Measurements from ENCODE around the gene CTSW. TPM values are rescaled to one million over a fixed set of nuclear protein-coding genes. Genes with fewer than 3 reads are reported as not detected.

Gene CTSW
- polyA plus RNA-seq, 1 donor from 2014 or later = not detected

DNA sequence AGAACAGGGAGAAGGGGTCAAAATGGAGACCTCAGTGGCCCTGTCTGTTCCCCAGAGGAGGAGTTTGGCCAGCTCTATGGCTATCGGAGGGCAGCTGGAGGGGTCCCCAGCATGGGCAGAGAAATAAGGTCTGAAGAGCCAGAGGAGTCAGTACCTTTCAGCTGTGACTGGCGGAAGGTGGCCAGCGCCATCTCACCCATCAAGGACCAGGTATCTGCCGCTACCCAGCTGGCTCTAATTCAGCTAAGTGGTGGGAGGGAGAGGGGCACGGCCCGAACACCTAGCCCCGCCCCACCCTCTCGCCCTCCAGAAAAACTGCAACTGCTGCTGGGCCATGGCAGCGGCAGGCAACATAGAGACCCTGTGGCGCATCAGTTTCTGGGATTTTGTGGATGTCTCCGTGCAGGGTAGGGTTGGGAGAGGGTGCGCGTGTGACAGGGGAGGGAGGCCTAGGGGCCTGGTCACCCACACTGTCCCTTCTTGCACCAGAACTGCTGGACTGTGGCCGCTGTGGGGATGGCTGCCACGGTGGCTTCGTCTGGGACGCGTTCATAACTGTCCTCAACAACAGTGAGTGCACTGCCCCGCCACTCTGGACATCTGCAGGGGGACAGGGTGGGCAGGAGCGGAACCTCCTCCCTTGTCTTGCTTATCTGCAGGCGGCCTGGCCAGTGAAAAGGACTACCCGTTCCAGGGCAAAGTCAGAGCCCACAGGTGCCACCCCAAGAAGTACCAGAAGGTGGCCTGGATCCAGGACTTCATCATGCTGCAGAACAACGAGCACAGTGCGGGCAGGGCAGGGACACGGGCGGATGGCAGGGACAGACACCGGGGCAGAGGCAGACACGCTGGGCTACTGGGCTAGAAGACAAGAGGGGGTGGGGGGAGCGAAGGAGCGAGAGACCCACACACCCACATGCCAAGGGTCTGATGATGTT lies 2.8 kb downstream of the CTSW start:
- Histone ChIP-seq H3K4me3 (ENCODE audit: low read length) (no peak overlapping the region), H3K36me3 (ENCODE audit: insufficient read depth, low read length) (no peaks in the 10 kb centered on the region)
- TF ChIP-seq EP300 (conservative IDR thresholded peaks at IDR 0.05; ENCODE audit: poor library complexity, severe bottlenecking) = no peak

DNA sequence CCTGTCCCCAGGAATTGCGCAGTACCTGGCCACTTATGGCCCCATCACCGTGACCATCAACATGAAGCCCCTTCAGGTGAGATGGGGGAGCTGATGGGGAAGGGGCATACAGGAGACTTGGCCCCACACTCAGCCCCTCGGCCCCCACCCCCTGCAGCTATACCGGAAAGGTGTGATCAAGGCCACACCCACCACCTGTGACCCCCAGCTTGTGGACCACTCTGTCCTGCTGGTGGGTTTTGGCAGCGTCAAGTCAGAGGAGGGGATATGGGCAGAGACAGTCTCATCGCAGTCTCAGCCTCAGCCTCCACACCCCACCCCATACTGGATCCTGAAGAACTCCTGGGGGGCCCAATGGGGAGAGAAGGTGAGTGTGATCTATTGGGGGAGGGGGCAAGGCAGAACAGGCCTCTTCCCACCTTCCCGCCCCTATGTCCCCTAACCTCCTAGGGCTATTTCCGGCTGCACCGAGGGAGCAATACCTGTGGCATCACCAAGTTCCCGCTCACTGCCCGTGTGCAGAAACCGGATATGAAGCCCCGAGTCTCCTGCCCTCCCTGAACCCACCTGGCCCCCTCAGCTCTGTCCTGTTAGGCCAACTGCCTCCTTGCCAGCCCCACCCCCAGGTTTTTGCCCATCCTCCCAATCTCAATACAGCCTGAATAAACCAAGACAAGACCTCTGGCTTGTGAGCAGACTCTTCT lies 3.6 kb downstream of the CTSW start:
- H3K27ac ChIP-seq (ENCODE audit: low read length) = no peak overlapping the region
- H3K79me2 ChIP-seq (replicated peaks; ENCODE audit: insufficient read depth, low read length) = peaks cover 17% of the 10 kb centered on the region
- H2AFZ ChIP-seq (ENCODE audit: low read depth, low read length) = no peak overlapping the region
- H3K9me2 ChIP-seq (ENCODE audit: insufficient read depth, low read length) = no peaks in the 10 kb centered on the region
- H3K27me3 ChIP-seq (ENCODE audit: insufficient read depth, low read depth, low read length) = no peaks in the 10 kb centered on the region
- H4K20me1 ChIP-seq (ENCODE audit: insufficient read depth) = no peaks in the 10 kb centered on the region
- no peaks in the 10 kb centered on the region for H3F3A ChIP-seq (ENCODE audit: insufficient read depth, low read length, poor library complexity, severe bottlenecking)
- TF ChIP-seq EZH2 (IDR thresholded peaks at IDR 0.05; ENCODE audit: borderline replicate concordance, insufficient read depth, low read length, poor library complexity, severe bottlenecking) (no peak), RAD21 (conservative IDR thresholded peaks at IDR 0.05) (no peak), SMC3 (conservative IDR thresholded peaks at IDR 0.05; ENCODE audit: poor library complexity) (no peak), TAF1 (IDR thresholded peaks at IDR 0.05; ENCODE audit: low read depth) (no peak), EP300 (conservative IDR thresholded peaks at IDR 0.05; ENCODE audit: poor library complexity, severe bottlenecking) (no peak), POLR2AphosphoS5 (IDR thresholded peaks at IDR 0.05) (no peak), MXI1 (conservative IDR thresholded peaks at IDR 0.05; ENCODE audit: poor library complexity, severe bottlenecking) (no peak)
- TF ChIP-seq, protein P1, sequence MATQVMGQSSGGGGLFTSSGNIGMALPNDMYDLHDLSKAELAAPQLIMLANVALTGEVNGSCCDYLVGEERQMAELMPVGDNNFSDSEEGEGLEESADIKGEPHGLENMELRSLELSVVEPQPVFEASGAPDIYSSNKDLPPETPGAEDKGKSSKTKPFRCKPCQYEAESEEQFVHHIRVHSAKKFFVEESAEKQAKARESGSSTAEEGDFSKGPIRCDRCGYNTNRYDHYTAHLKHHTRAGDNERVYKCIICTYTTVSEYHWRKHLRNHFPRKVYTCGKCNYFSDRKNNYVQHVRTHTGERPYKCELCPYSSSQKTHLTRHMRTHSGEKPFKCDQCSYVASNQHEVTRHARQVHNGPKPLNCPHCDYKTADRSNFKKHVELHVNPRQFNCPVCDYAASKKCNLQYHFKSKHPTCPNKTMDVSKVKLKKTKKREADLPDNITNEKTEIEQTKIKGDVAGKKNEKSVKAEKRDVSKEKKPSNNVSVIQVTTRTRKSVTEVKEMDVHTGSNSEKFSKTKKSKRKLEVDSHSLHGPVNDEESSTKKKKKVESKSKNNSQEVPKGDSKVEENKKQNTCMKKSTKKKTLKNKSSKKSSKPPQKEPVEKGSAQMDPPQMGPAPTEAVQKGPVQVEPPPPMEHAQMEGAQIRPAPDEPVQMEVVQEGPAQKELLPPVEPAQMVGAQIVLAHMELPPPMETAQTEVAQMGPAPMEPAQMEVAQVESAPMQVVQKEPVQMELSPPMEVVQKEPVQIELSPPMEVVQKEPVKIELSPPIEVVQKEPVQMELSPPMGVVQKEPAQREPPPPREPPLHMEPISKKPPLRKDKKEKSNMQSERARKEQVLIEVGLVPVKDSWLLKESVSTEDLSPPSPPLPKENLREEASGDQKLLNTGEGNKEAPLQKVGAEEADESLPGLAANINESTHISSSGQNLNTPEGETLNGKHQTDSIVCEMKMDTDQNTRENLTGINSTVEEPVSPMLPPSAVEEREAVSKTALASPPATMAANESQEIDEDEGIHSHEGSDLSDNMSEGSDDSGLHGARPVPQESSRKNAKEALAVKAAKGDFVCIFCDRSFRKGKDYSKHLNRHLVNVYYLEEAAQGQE (IDR thresholded peaks at IDR 0.05; ENCODE audit: borderline replicate concordance) = no peak
- TF ChIP-seq, protein P2, sequence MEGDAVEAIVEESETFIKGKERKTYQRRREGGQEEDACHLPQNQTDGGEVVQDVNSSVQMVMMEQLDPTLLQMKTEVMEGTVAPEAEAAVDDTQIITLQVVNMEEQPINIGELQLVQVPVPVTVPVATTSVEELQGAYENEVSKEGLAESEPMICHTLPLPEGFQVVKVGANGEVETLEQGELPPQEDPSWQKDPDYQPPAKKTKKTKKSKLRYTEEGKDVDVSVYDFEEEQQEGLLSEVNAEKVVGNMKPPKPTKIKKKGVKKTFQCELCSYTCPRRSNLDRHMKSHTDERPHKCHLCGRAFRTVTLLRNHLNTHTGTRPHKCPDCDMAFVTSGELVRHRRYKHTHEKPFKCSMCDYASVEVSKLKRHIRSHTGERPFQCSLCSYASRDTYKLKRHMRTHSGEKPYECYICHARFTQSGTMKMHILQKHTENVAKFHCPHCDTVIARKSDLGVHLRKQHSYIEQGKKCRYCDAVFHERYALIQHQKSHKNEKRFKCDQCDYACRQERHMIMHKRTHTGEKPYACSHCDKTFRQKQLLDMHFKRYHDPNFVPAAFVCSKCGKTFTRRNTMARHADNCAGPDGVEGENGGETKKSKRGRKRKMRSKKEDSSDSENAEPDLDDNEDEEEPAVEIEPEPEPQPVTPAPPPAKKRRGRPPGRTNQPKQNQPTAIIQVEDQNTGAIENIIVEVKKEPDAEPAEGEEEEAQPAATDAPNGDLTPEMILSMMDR (IDR thresholded peaks at IDR 0.05; ENCODE audit: poor library complexity, severe bottlenecking) = no peak
- no peaks in the 10 kb centered on the region for H3K9me3 ChIP-seq (ENCODE audit: low read length)
- H3K4me2 ChIP-seq (ENCODE audit: low read length) = no peak overlapping the region
- no peaks in the 10 kb centered on the region for H3K36me3 ChIP-seq (ENCODE audit: insufficient read depth, low read length)
- H3K4me3 ChIP-seq (ENCODE audit: low read length) = no peak overlapping the region
- no peak overlapping the region for H3K9ac ChIP-seq (ENCODE audit: low read length)

More for the DNA sequence above, 2.8 kb downstream of the CTSW start:
- H3K9me3 ChIP-seq (ENCODE audit: low read length) = no peaks in the 10 kb centered on the region
- H4K20me1 ChIP-seq (ENCODE audit: insufficient read depth) = no peaks in the 10 kb centered on the region
- no peak overlapping the region for H3K4me2 ChIP-seq (ENCODE audit: low read length)
- peaks cover 17% of the 10 kb centered on the region for H3K79me2 ChIP-seq (replicated peaks; ENCODE audit: insufficient read depth, low read length)
- H2AFZ ChIP-seq (ENCODE audit: low read depth, low read length) = no peak overlapping the region
- no peak overlapping the region for H3K9ac ChIP-seq (ENCODE audit: low read length)
- no peaks in the 10 kb centered on the region for H3K9me2 ChIP-seq (ENCODE audit: insufficient read depth, low read length)
- H3K27ac ChIP-seq (ENCODE audit: low read length) = no peak overlapping the region
- no peaks in the 10 kb centered on the region for H3K27me3 ChIP-seq (ENCODE audit: insufficient read depth, low read depth, low read length)
- no peaks in the 10 kb centered on the region for H3F3A ChIP-seq (ENCODE audit: insufficient read depth, low read length, poor library complexity, severe bottlenecking)

Data from neural cell (in vitro differentiated cells).